ENCODE data around the gene ZNF681.

Gene ZNF681

GRCh38 chr19:23776507-23777205 is 18.0 kb upstream of the ZNF681 start:
- no peaks in the 10 kb centered on the region for H3K36me3 ChIP-seq (ENCODE audit: control insufficient read depth, low read length)

DNA sequence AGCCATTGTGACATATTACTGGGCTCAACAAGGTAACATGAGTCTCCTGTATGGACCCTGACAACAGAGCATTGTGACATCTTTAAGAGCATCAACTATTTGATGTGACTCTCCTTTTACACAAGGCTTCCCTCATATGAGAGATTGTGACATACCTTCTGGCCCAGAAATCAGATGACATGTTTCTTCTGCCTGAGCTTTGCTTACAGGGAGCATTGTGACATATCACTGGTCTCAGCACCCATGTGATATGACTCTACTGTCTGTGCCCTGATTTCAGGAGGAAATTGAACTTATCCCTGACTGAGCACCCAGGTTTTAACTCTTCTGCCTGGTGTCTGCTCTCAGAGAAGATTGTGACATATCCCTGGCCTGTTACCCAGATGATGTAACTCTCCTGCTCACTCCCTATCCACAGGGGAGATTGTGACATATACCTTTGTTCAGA is 15.9 kb upstream of the ZNF681 start:
- H3K9me2 ChIP-seq (replicated peaks; ENCODE audit: control insufficient read depth, low read length): no peaks in the 10 kb centered on the region
- no peaks in the 10 kb centered on the region for H3F3A ChIP-seq (ENCODE audit: control insufficient read depth, insufficient read depth)
- no peaks in the 10 kb centered on the region for H3K4me1 ChIP-seq (ENCODE audit: control insufficient read depth, low read length)
- no peak overlapping the region for H3K4me2 ChIP-seq (ENCODE audit: low read length)
- no peaks in the 10 kb centered on the region for H3K79me2 ChIP-seq (ENCODE audit: control insufficient read depth, low read length)
- no peaks in the 10 kb centered on the region for H3K36me3 ChIP-seq (ENCODE audit: control insufficient read depth, low read length)
- no peaks in the 10 kb centered on the region; the same call in 1 of the 2 replicates for H3K9me3 ChIP-seq (ENCODE audit: control insufficient read depth, insufficient read depth, low read length)
- no peaks in the 10 kb centered on the region for H4K20me1 ChIP-seq (ENCODE audit: control insufficient read depth, insufficient read depth, low read depth, low read length)
- H3K27me3 ChIP-seq (ENCODE audit: control insufficient read depth, low read length): no peaks in the 10 kb centered on the region
- no peak overlapping the region for H3K4me3 ChIP-seq (ENCODE audit: low read length)
- H3K27ac ChIP-seq (ENCODE audit: low read depth, low read length): no peak overlapping the region
- TF ChIP-seq, protein P1, sequence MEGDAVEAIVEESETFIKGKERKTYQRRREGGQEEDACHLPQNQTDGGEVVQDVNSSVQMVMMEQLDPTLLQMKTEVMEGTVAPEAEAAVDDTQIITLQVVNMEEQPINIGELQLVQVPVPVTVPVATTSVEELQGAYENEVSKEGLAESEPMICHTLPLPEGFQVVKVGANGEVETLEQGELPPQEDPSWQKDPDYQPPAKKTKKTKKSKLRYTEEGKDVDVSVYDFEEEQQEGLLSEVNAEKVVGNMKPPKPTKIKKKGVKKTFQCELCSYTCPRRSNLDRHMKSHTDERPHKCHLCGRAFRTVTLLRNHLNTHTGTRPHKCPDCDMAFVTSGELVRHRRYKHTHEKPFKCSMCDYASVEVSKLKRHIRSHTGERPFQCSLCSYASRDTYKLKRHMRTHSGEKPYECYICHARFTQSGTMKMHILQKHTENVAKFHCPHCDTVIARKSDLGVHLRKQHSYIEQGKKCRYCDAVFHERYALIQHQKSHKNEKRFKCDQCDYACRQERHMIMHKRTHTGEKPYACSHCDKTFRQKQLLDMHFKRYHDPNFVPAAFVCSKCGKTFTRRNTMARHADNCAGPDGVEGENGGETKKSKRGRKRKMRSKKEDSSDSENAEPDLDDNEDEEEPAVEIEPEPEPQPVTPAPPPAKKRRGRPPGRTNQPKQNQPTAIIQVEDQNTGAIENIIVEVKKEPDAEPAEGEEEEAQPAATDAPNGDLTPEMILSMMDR (IDR thresholded peaks at IDR 0.05; ENCODE audit: low read depth, low read length, poor library complexity, severe bottlenecking): no peak
- no peak for TF ChIP-seq EZH2phosphoT487 (IDR thresholded peaks at IDR 0.05; ENCODE audit: borderline replicate concordance, low read length)

More at GRCh38 chr19:23776507-23777205, 18.0 kb upstream of the ZNF681 start:
- H3K9me3 ChIP-seq (ENCODE audit: control insufficient read depth, insufficient read depth, low read length): peaks cover under 1% of the 10 kb centered on the region; the same call in 1 of the 2 replicates
- H3F3A ChIP-seq (ENCODE audit: control insufficient read depth, insufficient read depth): no peaks in the 10 kb centered on the region
- H3K27ac ChIP-seq (ENCODE audit: low read depth, low read length): no peak overlapping the region
- H3K4me2 ChIP-seq (ENCODE audit: low read length): no peak overlapping the region
- no peaks in the 10 kb centered on the region for H3K27me3 ChIP-seq (ENCODE audit: control insufficient read depth, low read length)
- no peak for TF ChIP-seq EZH2phosphoT487 (IDR thresholded peaks at IDR 0.05; ENCODE audit: borderline replicate concordance, low read length)
- TF ChIP-seq, protein P1 (IDR thresholded peaks at IDR 0.05; ENCODE audit: low read depth, low read length, poor library complexity, severe bottlenecking): no peak
- no peak overlapping the region for H3K4me3 ChIP-seq (ENCODE audit: low read length)
- H3K9me2 ChIP-seq (replicated peaks; ENCODE audit: control insufficient read depth, low read length): no peaks in the 10 kb centered on the region
- no peaks in the 10 kb centered on the region for H3K4me1 ChIP-seq (ENCODE audit: control insufficient read depth, low read length)
- no peaks in the 10 kb centered on the region for H4K20me1 ChIP-seq (ENCODE audit: control insufficient read depth, insufficient read depth, low read depth, low read length)
- no peaks in the 10 kb centered on the region for H3K79me2 ChIP-seq (ENCODE audit: control insufficient read depth, low read length)

- Histone ChIP-seq H3K4me2 (ENCODE audit: low read length) (no peak overlapping the region), H4K20me1 (ENCODE audit: control insufficient read depth, insufficient read depth, low read depth, low read length) (no peaks in the 10 kb centered on the region), H3K9me2 (replicated peaks; ENCODE audit: control insufficient read depth, low read length) (no peaks in the 10 kb centered on the region), H3K4me1 (ENCODE audit: control insufficient read depth, low read length) (no peaks in the 10 kb centered on the region), H3F3A (ENCODE audit: control insufficient read depth, insufficient read depth) (no peaks in the 10 kb centered on the region), H3K4me3 (ENCODE audit: low read length) (no peak overlapping the region), H3K27ac (ENCODE audit: low read depth, low read length) (no peak overlapping the region), H3K27me3 (ENCODE audit: control insufficient read depth, low read length) (no peaks in the 10 kb centered on the region), H3K79me2 (ENCODE audit: control insufficient read depth, low read length) (no peaks in the 10 kb centered on the region), H3K36me3 (ENCODE audit: control insufficient read depth, low read length) (no peaks in the 10 kb centered on the region), H3K9me3 (ENCODE audit: control insufficient read depth, insufficient read depth, low read length) (no peaks in the 10 kb centered on the region; the same call in 1 of the 2 replicates)
- TF ChIP-seq EZH2phosphoT487 (IDR thresholded peaks at IDR 0.05; ENCODE audit: borderline replicate concordance, low read length): no peak
- TF ChIP-seq, protein P1 (IDR thresholded peaks at IDR 0.05; ENCODE audit: low read depth, low read length, poor library complexity, severe bottlenecking): no peak
Measured at GRCh38 chr19:23774106-23774505, 15.4 kb upstream of the ZNF681 start.
